ENCODE measurements around the gene PRKCZ. TPM values are rescaled to one million over a fixed set of nuclear protein-coding genes. Genes with fewer than 3 reads are reported as not detected.

PRKCZ gene
- total RNA-seq = 10 to 100 TPM in 2 of 3 donors, under 1 TPM in 1; 0.64 to 17.9 (median 12.5) TPM

GRCh38 chr1:2049718-2050431, at the start of gene PRKCZ:
Gene PRKCZ (plus strand): TSS chr1:2050411. CDS start chr1:2050631, 220 bp downstream.
- peak within 1 kb of the TSS; percentile 61 to 72 for H3K27ac ChIP-seq
- intact Hi-C loops (cut with DNase I; ENCODE audit: low total_unique reads) = loop anchor here (10.0 kb wide), 1 partner anchor 555 kb away; no protein-coding TSS in a partner anchor
- H3K9me3 ChIP-seq = no peaks in the 10 kb centered on the region
- H3K4me1 ChIP-seq = peaks cover 0 to 4% of the 10 kb centered on the region in 2 donors
- TF ChIP-seq CTCF (IDR thresholded peaks at IDR 0.05) (no peak), POLR2A (IDR thresholded peaks at IDR 0.05) (no peak), POLR2AphosphoS5 (IDR thresholded peaks at IDR 0.05) (no peak)
- H3K27me3 ChIP-seq = peaks cover 5 to 12% of the 10 kb centered on the region in 2 donors
- no peaks in the 10 kb centered on the region for H3K36me3 ChIP-seq
- H3K4me3 ChIP-seq = peak within 1 kb of the TSS; percentile 42 to 81 (median 75)
- DNase-seq (ENCODE audit: low spot score in 2 of 2) = peak; percentile 93 to 95

DNA sequence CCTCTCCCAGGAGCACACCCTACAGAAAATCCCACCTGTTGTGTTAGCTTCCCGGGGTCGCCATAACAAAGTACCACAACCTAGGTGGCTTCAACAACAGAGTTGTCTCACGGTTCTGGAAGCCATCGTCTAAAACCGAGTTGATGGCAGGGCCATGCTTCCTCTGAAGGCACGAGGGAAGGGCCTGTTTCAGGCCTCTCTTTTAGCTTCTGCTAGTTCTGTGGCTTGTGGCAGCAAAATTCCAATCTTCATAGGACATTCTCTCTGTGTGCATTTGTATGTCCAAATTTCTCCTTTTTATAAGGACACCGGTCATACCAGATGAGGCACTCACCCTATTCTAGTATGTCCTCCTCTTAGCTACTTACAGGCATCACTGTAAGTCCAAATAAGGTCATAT, 49.8 kb upstream of the PRKCZ start:
- no peaks in the 10 kb centered on the region for H3K9me3 ChIP-seq
- no peaks in the 10 kb centered on the region for H3K36me3 ChIP-seq
- no peak overlapping the region for H3K4me3 ChIP-seq
- intact Hi-C loops (cut with DNase I; ENCODE audit: low total_unique reads) = no loop called here
- peaks cover 0 to 25% of the 10 kb centered on the region in 2 donors for H3K27me3 ChIP-seq
- no peaks in the 10 kb centered on the region for H3K4me1 ChIP-seq
- DNase-seq (ENCODE audit: low spot score in 2 of 2) = no peak
- no peak overlapping the region for H3K27ac ChIP-seq
- TF ChIP-seq POLR2AphosphoS5 (IDR thresholded peaks at IDR 0.05) = no peak
- TF ChIP-seq CTCF (IDR thresholded peaks at IDR 0.05) = no peak
- no peak for TF ChIP-seq POLR2A (IDR thresholded peaks at IDR 0.05)

DNA sequence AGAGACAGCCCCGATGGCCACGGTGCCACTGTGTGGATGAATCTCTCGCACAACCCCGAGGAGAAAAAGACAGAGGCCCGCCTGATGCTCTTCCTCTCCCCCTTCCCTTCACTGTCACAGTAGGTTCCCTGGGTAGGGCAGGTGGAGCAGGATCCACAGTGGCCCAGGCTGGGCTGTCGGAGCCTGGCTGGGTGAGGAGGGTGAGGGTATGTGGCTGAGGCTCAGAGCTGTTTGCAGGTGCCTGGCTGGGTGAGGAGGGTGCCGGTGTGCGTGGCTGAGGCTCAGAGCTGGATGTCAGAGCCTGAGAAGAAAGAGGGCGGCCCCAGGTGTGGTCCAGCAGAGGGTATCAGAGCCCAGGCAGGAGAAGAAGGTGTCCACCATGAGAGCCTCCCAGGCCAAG, 49.4 kb upstream of the PRKCZ start:
- no peaks in the 10 kb centered on the region for H3K36me3 ChIP-seq
- H3K4me3 ChIP-seq = no peak overlapping the region
- H3K27me3 ChIP-seq = peaks cover 0 to 29% of the 10 kb centered on the region in 2 donors
- TF ChIP-seq CTCF (IDR thresholded peaks at IDR 0.05) (no peak), POLR2A (IDR thresholded peaks at IDR 0.05) (no peak), POLR2AphosphoS5 (IDR thresholded peaks at IDR 0.05) (no peak)
- no peaks in the 10 kb centered on the region for H3K9me3 ChIP-seq
- no peak for DNase-seq (ENCODE audit: low spot score in 2 of 2)
- H3K4me1 ChIP-seq = no peaks in the 10 kb centered on the region
- no peak overlapping the region for H3K27ac ChIP-seq
- intact Hi-C loops (cut with DNase I; ENCODE audit: low total_unique reads) = no loop called here

- no peak overlapping the region for H3K4me3 ChIP-seq
- H3K27ac ChIP-seq = no peak overlapping the region
- intact Hi-C loops (cut with DNase I; ENCODE audit: low total_unique reads) = no loop called here
- no peaks in the 10 kb centered on the region for H3K9me3 ChIP-seq
- peaks cover 0 to 31% of the 10 kb centered on the region in 2 donors for H3K27me3 ChIP-seq
- no peaks in the 10 kb centered on the region for H3K36me3 ChIP-seq
- H3K4me1 ChIP-seq = no peaks in the 10 kb centered on the region
- TF ChIP-seq CTCF (IDR thresholded peaks at IDR 0.05) (no peak), POLR2AphosphoS5 (IDR thresholded peaks at IDR 0.05) (peak in 1 of 3 donors; percentile 58), POLR2A (IDR thresholded peaks at IDR 0.05) (no peak)
- peak; percentile 55 to 80 for DNase-seq (ENCODE audit: low spot score in 2 of 2)
These were observed 48.3 kb upstream of the PRKCZ start for GRCh38 chr1:2001773-2002411.

- Histone ChIP-seq H3K27ac (no peak within 1 kb of the TSS), H3K4me3 (peak within 1 kb of the TSS in 1 of 3 donors; percentile 40), H3K36me3 (no peaks in the 10 kb centered on the region), H3K27me3 (peaks cover 0 to 33% of the 10 kb centered on the region in 2 donors), H3K9me3 (no peaks in the 10 kb centered on the region), H3K4me1 (no peaks in the 10 kb centered on the region)
- intact Hi-C loops (cut with DNase I; ENCODE audit: low total_unique reads) = no loop called here
- no peak for TF ChIP-seq POLR2A (IDR thresholded peaks at IDR 0.05)
- no peak for TF ChIP-seq CTCF (IDR thresholded peaks at IDR 0.05)
- TF ChIP-seq POLR2AphosphoS5 (IDR thresholded peaks at IDR 0.05) = no peak
- DNase-seq (ENCODE audit: low spot score in 2 of 2) = no peak
These were observed 46.6 kb upstream of the PRKCZ start, which contains the start of gene CFAP74 for GRCh38 chr1:2003541-2004131. Gene CFAP74 (minus strand): TSS chr1:2003786. CDS start chr1:1990956, 12,830 bp downstream.
